IgD-negative memory B cell (primary cell): ENCODE measurements around the gene LDB3. TPM values are rescaled to one million over a fixed set of nuclear protein-coding genes. Genes with fewer than 3 reads are reported as not detected.

Experiments
- H3K27ac Mint-ChIP-seq, 3 donors: one replicate each; pipeline ENCODE4 v1.8.0; 2020 to 2022; ENCODE audit warnings: mild to moderate bottlenecking in 3 of 3, mixed read lengths in 3 of 3, moderate library complexity in 1 of 3
- H3K27me3 Mint-ChIP-seq: one replicate; pipeline ENCODE4 v1.8.0; 2021; ENCODE audit warnings: mixed read lengths
- H3K36me3 Mint-ChIP-seq: one replicate; pipeline ENCODE4 v1.8.0; 2020; ENCODE audit warnings: mild to moderate bottlenecking, mixed read lengths
- H3K4me1 Mint-ChIP-seq, 3 donors: one replicate each; pipeline ENCODE4 v1.8.0; 2020 to 2022; ENCODE audit warnings: mixed read lengths in 3 of 3, mild to moderate bottlenecking in 1 of 3
- H3K4me3 Mint-ChIP-seq, 4 donors: one replicate each; pipeline ENCODE4 v1.8.0; 2020 to 2022; ENCODE audit warnings: mild to moderate bottlenecking in 4 of 4, mixed read lengths in 4 of 4, moderate library complexity in 3 of 4
- H3K9me3 Mint-ChIP-seq, 3 donors: one replicate each; pipeline ENCODE4 v1.8.0; 2020 to 2021; ENCODE audit warnings: mixed read lengths in 3 of 3, mild to moderate bottlenecking in 1 of 3
- polyA plus RNA-seq: library from polyadenylated mRNA; unstranded; fragments of 300-500 nt; fragmentation: Illumina TruSeq; gene quantifications from one replicate; pipeline ENCODE4 v1.2.3, GENCODE V29; 2021

Gene LDB3
- polyA plus RNA-seq, 1 donor from 2014 or later = 0.13 TPM

GRCh38 chr10:86647773-86648703 is 20.3 kb upstream of the LDB3 start:
- Mint-ChIP-seq H3K27ac (no peak overlapping the region), H3K36me3 (peaks cover 2% of the 10 kb centered on the region), H3K4me1 (peaks cover 11 to 18% (median 12%) of the 10 kb centered on the region in 3 donors), H3K4me3 (no peak overlapping the region), H3K27me3 (peaks cover 11% of the 10 kb centered on the region), H3K9me3 (no peaks in the 10 kb centered on the region)

GRCh38 chr10:86648704-86649427 is 19.4 kb upstream of the LDB3 start:
- Mint-ChIP-seq H3K27me3 (peaks cover 11% of the 10 kb centered on the region), H3K4me1 (peaks cover 4 to 10% (median 4%) of the 10 kb centered on the region in 3 donors), H3K27ac (no peak overlapping the region), H3K9me3 (no peaks in the 10 kb centered on the region), H3K4me3 (no peak overlapping the region), H3K36me3 (peaks cover 2% of the 10 kb centered on the region)

- Mint-ChIP-seq H3K9me3 (no peaks in the 10 kb centered on the region), H3K4me1 (peaks cover 0 to 4% (median 0%) of the 10 kb centered on the region in 3 donors), H3K27me3 (peaks cover 11% of the 10 kb centered on the region), H3K27ac (no peak overlapping the region), H3K36me3 (peaks cover 2% of the 10 kb centered on the region), H3K4me3 (no peak overlapping the region)
These were observed 18.7 kb upstream of the LDB3 start for GRCh38 chr10:86649471-86650150.

GRCh38 chr10:86650151-86650550 is 18.2 kb upstream of the LDB3 start:
- Mint-ChIP-seq H3K9me3 (no peaks in the 10 kb centered on the region), H3K4me1 (peaks cover 0 to 4% (median 0%) of the 10 kb centered on the region in 3 donors), H3K4me3 (no peak overlapping the region), H3K36me3 (peaks cover 2% of the 10 kb centered on the region), H3K27me3 (peaks cover 11% of the 10 kb centered on the region), H3K27ac (no peak overlapping the region)

- Mint-ChIP-seq H3K4me3 (no peak overlapping the region), H3K36me3 (peaks cover 2% of the 10 kb centered on the region), H3K9me3 (no peaks in the 10 kb centered on the region), H3K27me3 (peaks cover 11% of the 10 kb centered on the region), H3K4me1 (peaks cover 0 to 4% (median 0%) of the 10 kb centered on the region in 3 donors), H3K27ac (peak overlapping the region in 1 of 3 donors; percentile 8)
These were observed 17.3 kb upstream of the LDB3 start for GRCh38 chr10:86651021-86651471.

GRCh38 chr10:86651631-86652331 is 16.5 kb upstream of the LDB3 start:
- H3K4me1 Mint-ChIP-seq = peaks cover 0 to 4% (median 0%) of the 10 kb centered on the region in 3 donors
- no peaks in the 10 kb centered on the region for H3K9me3 Mint-ChIP-seq
- H3K4me3 Mint-ChIP-seq = no peak overlapping the region
- H3K27ac Mint-ChIP-seq = no peak overlapping the region
- H3K27me3 Mint-ChIP-seq = peaks cover 11% of the 10 kb centered on the region
- H3K36me3 Mint-ChIP-seq = no peaks in the 10 kb centered on the region

GRCh38 chr10:86652361-86653202 is 15.7 kb upstream of the LDB3 start:
- Mint-ChIP-seq H3K27me3 (peaks cover 11% of the 10 kb centered on the region), H3K9me3 (no peaks in the 10 kb centered on the region), H3K27ac (no peak overlapping the region), H3K4me3 (no peak overlapping the region), H3K4me1 (peaks cover 0 to 4% (median 0%) of the 10 kb centered on the region in 3 donors), H3K36me3 (no peaks in the 10 kb centered on the region)

- Mint-ChIP-seq H3K4me3 (no peak overlapping the region), H3K27ac (no peak overlapping the region), H3K27me3 (peaks cover 11% of the 10 kb centered on the region), H3K9me3 (no peaks in the 10 kb centered on the region), H3K36me3 (no peaks in the 10 kb centered on the region), H3K4me1 (no peaks in the 10 kb centered on the region)
These were observed 14.9 kb upstream of the LDB3 start for GRCh38 chr10:86653379-86653778.

GRCh38 chr10:86653987-86654386 is 14.3 kb upstream of the LDB3 start:
- no peaks in the 10 kb centered on the region for H3K36me3 Mint-ChIP-seq
- no peak overlapping the region for H3K4me3 Mint-ChIP-seq
- H3K4me1 Mint-ChIP-seq = no peaks in the 10 kb centered on the region
- peaks cover 11% of the 10 kb centered on the region for H3K27me3 Mint-ChIP-seq
- no peaks in the 10 kb centered on the region for H3K9me3 Mint-ChIP-seq
- H3K27ac Mint-ChIP-seq = no peak overlapping the region

- Mint-ChIP-seq H3K4me1 (no peaks in the 10 kb centered on the region), H3K27me3 (peaks cover 9% of the 10 kb centered on the region), H3K9me3 (no peaks in the 10 kb centered on the region), H3K27ac (no peak within 1 kb of the TSS), H3K4me3 (no peak within 1 kb of the TSS), H3K36me3 (no peaks in the 10 kb centered on the region)
These were observed 13.7 kb upstream of the LDB3 start, which contains the start of gene OPN4 for GRCh38 chr10:86654411-86655172. TSS of gene OPN4 (plus strand) at chr10:86654547. CDS start at chr10:86654784, 237 bp downstream.

GRCh38 chr10:86655173-86655540 is 13.2 kb upstream of the LDB3 start:
- H3K4me3 Mint-ChIP-seq = no peak overlapping the region
- no peak overlapping the region for H3K27ac Mint-ChIP-seq
- H3K36me3 Mint-ChIP-seq = no peaks in the 10 kb centered on the region
- H3K27me3 Mint-ChIP-seq = peaks cover 9% of the 10 kb centered on the region
- H3K4me1 Mint-ChIP-seq = no peaks in the 10 kb centered on the region
- no peaks in the 10 kb centered on the region for H3K9me3 Mint-ChIP-seq

- H3K27me3 Mint-ChIP-seq = peaks cover 6% of the 10 kb centered on the region
- H3K27ac Mint-ChIP-seq = no peak overlapping the region
- H3K4me1 Mint-ChIP-seq = no peaks in the 10 kb centered on the region
- H3K36me3 Mint-ChIP-seq = no peaks in the 10 kb centered on the region
- H3K9me3 Mint-ChIP-seq = no peaks in the 10 kb centered on the region
- no peak overlapping the region for H3K4me3 Mint-ChIP-seq
These were observed 12.7 kb upstream of the LDB3 start for GRCh38 chr10:86655596-86655995.

GRCh38 chr10:86657011-86657395 is 11.3 kb upstream of the LDB3 start:
- Mint-ChIP-seq H3K27me3 (no peaks in the 10 kb centered on the region), H3K27ac (no peak overlapping the region), H3K9me3 (no peaks in the 10 kb centered on the region), H3K36me3 (no peaks in the 10 kb centered on the region), H3K4me1 (no peaks in the 10 kb centered on the region), H3K4me3 (no peak overlapping the region)
